Right lobe of liver (tissue), 4 donors: Measurements from ENCODE around the gene DLGAP4.

Source experiments
- POLR2A ChIP-seq: fragments of 450-650 bp; IDR thresholded peaks from one replicate; pipeline ENCODE4 v1.6.1; 2017; ENCODE audit warnings: antibody characterized with exemption, mild to moderate bottlenecking
- TF ChIP-seq, protein P1 (sequence below), 4 donors: fragments of 200-600 bp in 3 of 4; fragments of 450-650 bp in 1 of 4; IDR thresholded peaks; one replicate each; pipeline versions ENCODE4 v1.5.1 to v1.8.0; 2016 to 2022; ENCODE audit warnings: antibody characterized with exemption in 4 of 4, mild to moderate bottlenecking in 2 of 4
- donor health status: DM: no; HTN: no; CAD: no.
- donor health status: DM: no; HTN: no; CAD: no.
- donor health status: DM: no; HTN: yes; CAD: no.

DNA sequence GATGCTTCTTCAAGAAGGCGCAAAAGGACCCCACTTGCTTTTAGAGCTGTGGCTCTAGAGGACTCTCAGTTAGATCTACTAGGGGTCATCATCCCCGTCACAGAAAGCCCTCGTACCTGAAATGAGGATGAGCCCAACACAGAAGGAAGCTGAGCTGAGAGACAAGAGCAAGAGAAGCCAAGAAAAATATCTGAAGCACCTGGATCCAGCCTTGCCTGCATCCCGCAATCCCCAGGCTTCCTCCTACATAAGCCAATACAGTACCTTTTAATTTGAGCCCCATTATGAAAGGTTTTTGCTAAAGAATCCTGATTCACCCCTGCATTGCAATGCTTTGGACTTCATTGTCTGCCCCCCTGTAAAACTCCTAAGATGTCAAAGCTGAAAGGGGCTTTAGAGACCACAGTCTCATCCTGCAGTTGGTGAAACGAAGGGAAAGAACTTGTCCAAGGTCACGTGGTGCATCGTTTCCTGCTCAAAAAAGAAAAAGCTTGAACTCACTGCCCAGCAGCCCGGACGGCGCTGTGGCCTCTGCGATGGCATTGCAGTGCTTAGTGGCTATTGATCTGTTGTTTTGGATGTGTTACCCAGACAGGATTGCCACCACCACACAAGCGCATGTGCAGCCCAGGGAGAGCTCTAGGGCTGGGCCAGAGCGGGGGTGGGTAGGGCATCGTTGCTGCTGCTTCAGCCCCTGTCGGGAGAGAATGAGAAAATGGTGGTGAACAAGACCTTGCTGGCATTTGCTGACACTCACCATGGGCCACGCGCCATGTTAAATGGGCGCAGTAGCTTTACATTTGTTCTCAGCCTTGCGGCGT is 41.5 kb upstream of the DLGAP4 start:
- TF ChIP-seq, protein P1, sequence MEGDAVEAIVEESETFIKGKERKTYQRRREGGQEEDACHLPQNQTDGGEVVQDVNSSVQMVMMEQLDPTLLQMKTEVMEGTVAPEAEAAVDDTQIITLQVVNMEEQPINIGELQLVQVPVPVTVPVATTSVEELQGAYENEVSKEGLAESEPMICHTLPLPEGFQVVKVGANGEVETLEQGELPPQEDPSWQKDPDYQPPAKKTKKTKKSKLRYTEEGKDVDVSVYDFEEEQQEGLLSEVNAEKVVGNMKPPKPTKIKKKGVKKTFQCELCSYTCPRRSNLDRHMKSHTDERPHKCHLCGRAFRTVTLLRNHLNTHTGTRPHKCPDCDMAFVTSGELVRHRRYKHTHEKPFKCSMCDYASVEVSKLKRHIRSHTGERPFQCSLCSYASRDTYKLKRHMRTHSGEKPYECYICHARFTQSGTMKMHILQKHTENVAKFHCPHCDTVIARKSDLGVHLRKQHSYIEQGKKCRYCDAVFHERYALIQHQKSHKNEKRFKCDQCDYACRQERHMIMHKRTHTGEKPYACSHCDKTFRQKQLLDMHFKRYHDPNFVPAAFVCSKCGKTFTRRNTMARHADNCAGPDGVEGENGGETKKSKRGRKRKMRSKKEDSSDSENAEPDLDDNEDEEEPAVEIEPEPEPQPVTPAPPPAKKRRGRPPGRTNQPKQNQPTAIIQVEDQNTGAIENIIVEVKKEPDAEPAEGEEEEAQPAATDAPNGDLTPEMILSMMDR (IDR thresholded peaks at IDR 0.05), result no peak
- TF ChIP-seq POLR2A, result no peak
